SU-DHL-6 (cell line): ENCODE measurements around the gene PDC.

Experiments used
- CTCF ChIP-seq: fragments of 200-600 bp; sonication (generic); IDR thresholded peaks from one replicate; pipeline ENCODE4 v1.5.1; 2017; ENCODE audit warnings: antibody characterized with exemption, mild to moderate bottlenecking, low read length, moderate library complexity; ENCODE audit not compliant: insufficient read depth, poor library complexity, severe bottlenecking
- EZH2phosphoT487 ChIP-seq: fragments of 200-600 bp; sonication (generic), shearing (Covaris generic); conservative IDR thresholded peaks from 2 replicates; pipeline ENCODE4 v1.6.1; 2018; ENCODE audit warnings: mild to moderate bottlenecking, antibody characterized with exemption, low read length, moderate library complexity, mixed read lengths

GRCh38 chr1:186474208-186474607 is 13.3 kb upstream of the PDC start:
- TF ChIP-seq CTCF (no peak), EZH2phosphoT487 (no peak)
